PC-3 (cell line): ENCODE results near the gene SLC17A5. TPM values are rescaled to one million over a fixed set of nuclear protein-coding genes. Genes with fewer than 3 reads are reported as not detected.
A peak's percentile ranks its signal among the peaks of the same experiment; 100 is the strongest.

ENCODE experiments used
- ATAC-seq: fragments of 200-7000 bp; cut with Tn5 transposase; 2 replicates; pipeline ENCODE4 v1.9.1; 2020; ENCODE audit warnings: mild to moderate bottlenecking, moderate library complexity
- BruUV-seq: library from RNA; stranded (reverse); fragments of 400-500 nt; replicated peaks from 2 replicates; lab custom pipeline; 2021; lab: Mats Ljungman, UMichigan
- CTCF ChIA-PET: fragments of 300-600 bp; sonication (Branson Sonifier 250); formaldehyde crosslinking; loops from one replicate; lab custom pipeline; 2022; ENCODE audit warnings: antibody characterized with exemption; lab: Charles Lee
- POLR2A ChIA-PET: fragments of 300-600 bp; sonication (Branson Sonifier 250); formaldehyde crosslinking; loops from one replicate; lab custom pipeline; 2022; ENCODE audit warnings: antibody characterized with exemption; ENCODE audit not compliant: unreplicated experiment; lab: Charles Lee
- DNase-seq: peaks from one replicate; pipeline ENCODE4 v3.0.0-alpha.2; 2015
- H2AFZ ChIP-seq: fragments of 300-600 bp; sonication (generic); 2 replicates; pipeline ENCODE4 v1.6.0; 2016; ENCODE audit warnings: antibody characterized with exemption, low read length
- H3F3A ChIP-seq: fragments of 300-600 bp; sonication (generic); one replicate; pipeline ENCODE4 v1.6.0; 2017; ENCODE audit warnings: antibody characterized with exemption, low read length, control low read depth, mild to moderate bottlenecking; ENCODE audit not compliant: unreplicated experiment
- H3K27ac ChIP-seq: fragments of 300-600 bp; sonication (generic); 2 replicates; pipeline ENCODE4 v1.5.1; 2016; ENCODE audit warnings: mild to moderate bottlenecking, low read length
- H3K27me3 ChIP-seq: fragments of 300-600 bp; sonication (generic); 2 replicates; pipeline ENCODE4 v1.6.1; 2016; ENCODE audit warnings: low read length, mixed read lengths
- H3K36me3 ChIP-seq: fragments of 300-600 bp; sonication (generic); 2 replicates; pipeline ENCODE4 v1.6.1; 2016; ENCODE audit warnings: low read depth, mixed run types, low read length, mixed read lengths
- H3K4me1 ChIP-seq: fragments of 300-600 bp; sonication (generic); 2 replicates; pipeline ENCODE4 v1.5.1; 2016; ENCODE audit warnings: low read length; ENCODE audit not compliant: insufficient read depth
- H3K4me2 ChIP-seq: fragments of 300-600 bp; sonication (generic); 2 replicates; pipeline ENCODE4 v1.6.0; 2016; ENCODE audit warnings: low read length
- H3K4me3 ChIP-seq: fragments of 300-600 bp; sonication (generic); 2 replicates; pipeline ENCODE4 v1.5.1; 2016; ENCODE audit warnings: mild to moderate bottlenecking, low read length, mixed read lengths
- H3K79me2 ChIP-seq: fragments of 300-600 bp; sonication (generic); 2 replicates; pipeline ENCODE4 v1.6.1; 2017; ENCODE audit warnings: low read length, mixed read lengths
- H3K9ac ChIP-seq: fragments of 300-600 bp; sonication (generic); 2 replicates; pipeline ENCODE4 v1.6.0; 2016; ENCODE audit warnings: mild to moderate bottlenecking, low read length
- H3K9me2 ChIP-seq: fragments of 300-600 bp; sonication (generic); replicated peaks from 2 replicates; pipeline ENCODE4 v1.6.1; 2016; ENCODE audit warnings: mixed run types, low read length, mixed read lengths
- H3K9me3 ChIP-seq: fragments of 300-600 bp; sonication (generic); 2 replicates; pipeline ENCODE4 v1.6.1; 2016; ENCODE audit warnings: low read length, mixed read lengths
- H4K20me1 ChIP-seq: fragments of 300-600 bp; sonication (generic); 2 replicates; pipeline ENCODE4 v1.6.1; 2016; ENCODE audit warnings: low read length, mixed read lengths
- CTCF ChIP-seq: fragments of 300-600 bp; sonication (generic); conservative IDR thresholded peaks from 2 replicates; pipeline ENCODE4 v1.5.1; 2017; ENCODE audit warnings: antibody characterized with exemption, low read depth, mild to moderate bottlenecking, low read length
- EZH2 ChIP-seq: fragments of 300-600 bp; sonication (generic); IDR thresholded peaks from one replicate; pipeline ENCODE4 v1.6.1; 2017; ENCODE audit warnings: antibody characterized with exemption, mild to moderate bottlenecking, low read length; ENCODE audit not compliant: unreplicated experiment
- EZH2phosphoT487 ChIP-seq: fragments of 300-600 bp; sonication (generic); IDR thresholded peaks from 2 replicates; pipeline ENCODE4 v1.6.1; 2018; ENCODE audit warnings: mild to moderate bottlenecking, antibody characterized with exemption, low read length, borderline replicate concordance
- intact Hi-C: fragments of 100-400 bp; cut with micrococcal nuclease; formaldehyde crosslinking; loops from 2 replicates; pipeline ENCODE4 v1.9.0; 2023
- total RNA-seq: library from RNA; depleted of rRNA; stranded (reverse); fragments of >200 nt; gene quantifications from 2 replicates; pipeline ENCODE4 v1.2.3, GENCODE V29; 2014

SLC17A5 gene
- total RNA-seq, 1 experiment from 2014 or later = 5.2 TPM

- POLR2A ChIA-PET = interaction anchor here (0.6 kb wide), 1 partner anchor 147 kb away, joined by 3 read pairs; no protein-coding TSS in a partner anchor
- H3K4me1 ChIP-seq = peaks cover 15% of the 10 kb centered on the region
- CTCF ChIA-PET = no interaction called here
Observed at GRCh38 chr6:73632346-73632745, 21.4 kb downstream of the SLC17A5 start.

GRCh38 chr6:73631849-73632248 is 21.9 kb downstream of the SLC17A5 start:
- POLR2A ChIA-PET = interaction anchor here (0.6 kb wide), 1 partner anchor 146 kb away, joined by 3 read pairs; no protein-coding TSS in a partner anchor
- DNase-seq = peak; percentile 10
- Histone ChIP-seq H3K27ac (no peak overlapping the region), H3K4me2 (no peak overlapping the region), H3K9me2 (no peaks in the 10 kb centered on the region), H3K9me3 (no peaks in the 10 kb centered on the region), H3F3A (no peaks in the 10 kb centered on the region), H3K4me3 (no peak overlapping the region), H3K4me1 (peaks cover 14% of the 10 kb centered on the region), H2AFZ (no peak overlapping the region), H3K36me3 (no peaks in the 10 kb centered on the region), H3K79me2 (no peaks in the 10 kb centered on the region), H4K20me1 (no peaks in the 10 kb centered on the region), H3K27me3 (no peaks in the 10 kb centered on the region), H3K9ac (no peak overlapping the region)
- CTCF ChIA-PET = no interaction called here
- intact Hi-C loops = no loop called here
- TF ChIP-seq CTCF (no peak), EZH2 (no peak), EZH2phosphoT487 (no peak)
- no peak for ATAC-seq
- BruUV-seq = no TSS peak

More at GRCh38 chr6:73632346-73632745, 21.4 kb downstream of the SLC17A5 start:
- Histone ChIP-seq H4K20me1 (no peaks in the 10 kb centered on the region), H3F3A (no peaks in the 10 kb centered on the region), H3K9ac (no peak overlapping the region), H3K4me3 (no peak overlapping the region), H2AFZ (no peak overlapping the region), H3K27me3 (no peaks in the 10 kb centered on the region), H3K9me2 (no peaks in the 10 kb centered on the region), H3K27ac (no peak overlapping the region), H3K79me2 (no peaks in the 10 kb centered on the region), H3K4me2 (no peak overlapping the region), H3K9me3 (no peaks in the 10 kb centered on the region), H3K36me3 (no peaks in the 10 kb centered on the region)
- DNase-seq (no peak), ATAC-seq (no peak)
- intact Hi-C loops = no loop called here
- TF ChIP-seq EZH2 (no peak), EZH2phosphoT487 (no peak), CTCF (no peak)
- no TSS peak for BruUV-seq

GRCh38 chr6:73630401-73630800 is 23.4 kb downstream of the SLC17A5 start:
- Histone ChIP-seq H2AFZ (no peak overlapping the region), H3F3A (no peaks in the 10 kb centered on the region), H3K4me3 (no peak overlapping the region), H3K27me3 (no peaks in the 10 kb centered on the region), H3K9me2 (no peaks in the 10 kb centered on the region), H3K4me2 (no peak overlapping the region), H4K20me1 (no peaks in the 10 kb centered on the region), H3K79me2 (no peaks in the 10 kb centered on the region), H3K4me1 (no peaks in the 10 kb centered on the region), H3K27ac (no peak overlapping the region), H3K9me3 (no peaks in the 10 kb centered on the region), H3K36me3 (no peaks in the 10 kb centered on the region), H3K9ac (no peak overlapping the region)
- no peak for TF ChIP-seq EZH2phosphoT487
- no peak for TF ChIP-seq EZH2
- no peak for TF ChIP-seq CTCF
- POLR2A ChIA-PET = no interaction called here
- no TSS peak for BruUV-seq
- ATAC-seq = no peak
- intact Hi-C loops = no loop called here
- CTCF ChIA-PET = no interaction called here
- no peak for DNase-seq
